GM12892 (cell line): ENCODE data around the gene TMED4.

Experiments used
- DNase-seq: peaks from one replicate; pipeline ENCODE4 v3.0.0; 2011; ENCODE audit not compliant: insufficient read length
- FAIRE-seq: peaks from 2 replicates; lab custom pipeline; 2011; peaks lifted over from hg19 to GRCh38; lab: Jason Lieb, UNC
- POLR2A ChIP-seq: IDR thresholded peaks from 2 replicates; pipeline ENCODE4 v1.6.1; 2011; ENCODE audit warnings: low read depth, low read length, control low read depth
- POLR2AphosphoS5 ChIP-seq: IDR thresholded peaks from 2 replicates; pipeline ENCODE4 v1.6.1; 2011; ENCODE audit warnings: low read depth, low read length, control low read depth
- TAF1 ChIP-seq: IDR thresholded peaks from 2 replicates; pipeline ENCODE4 v1.6.1; 2011; ENCODE audit warnings: low read depth, mild to moderate bottlenecking, control low read depth, low read length, borderline replicate concordance

TMED4 gene

GRCh38 chr7:44621034-44621749 is 39.2 kb upstream of the TMED4 start:
- TF ChIP-seq TAF1 (no peak), POLR2AphosphoS5 (no peak), POLR2A (no peak)
- FAIRE-seq = no peak
- DNase-seq = no peak

- DNase-seq (no peak), FAIRE-seq (peak; percentile 36)
- TF ChIP-seq POLR2AphosphoS5 = no peak
- TF ChIP-seq POLR2A = no peak
- TF ChIP-seq TAF1 = no peak
Observed at GRCh38 chr7:44618753-44619152, 36.7 kb upstream of the TMED4 start.

DNA sequence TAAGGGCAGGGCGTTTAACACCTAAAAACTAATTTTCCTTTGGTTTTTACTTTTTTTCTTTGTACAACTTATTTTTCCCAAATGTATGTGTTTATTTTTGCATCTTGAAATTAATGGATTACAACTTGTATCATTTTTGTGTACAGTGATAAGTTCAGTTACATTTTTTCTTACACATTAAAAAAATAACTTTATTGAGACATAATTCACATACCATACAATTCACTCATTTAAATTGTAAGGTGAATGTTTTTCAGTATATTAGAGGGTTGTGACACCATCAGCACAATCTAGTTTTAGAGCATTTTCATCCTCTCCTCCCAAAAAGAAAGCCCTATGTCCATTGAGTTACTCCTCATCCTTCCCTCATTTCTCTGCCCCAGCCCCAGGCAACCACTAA is 36.0 kb upstream of the TMED4 start:
- FAIRE-seq = no peak
- TF ChIP-seq TAF1 (no peak), POLR2A (no peak), POLR2AphosphoS5 (no peak)
- DNase-seq = no peak

DNA sequence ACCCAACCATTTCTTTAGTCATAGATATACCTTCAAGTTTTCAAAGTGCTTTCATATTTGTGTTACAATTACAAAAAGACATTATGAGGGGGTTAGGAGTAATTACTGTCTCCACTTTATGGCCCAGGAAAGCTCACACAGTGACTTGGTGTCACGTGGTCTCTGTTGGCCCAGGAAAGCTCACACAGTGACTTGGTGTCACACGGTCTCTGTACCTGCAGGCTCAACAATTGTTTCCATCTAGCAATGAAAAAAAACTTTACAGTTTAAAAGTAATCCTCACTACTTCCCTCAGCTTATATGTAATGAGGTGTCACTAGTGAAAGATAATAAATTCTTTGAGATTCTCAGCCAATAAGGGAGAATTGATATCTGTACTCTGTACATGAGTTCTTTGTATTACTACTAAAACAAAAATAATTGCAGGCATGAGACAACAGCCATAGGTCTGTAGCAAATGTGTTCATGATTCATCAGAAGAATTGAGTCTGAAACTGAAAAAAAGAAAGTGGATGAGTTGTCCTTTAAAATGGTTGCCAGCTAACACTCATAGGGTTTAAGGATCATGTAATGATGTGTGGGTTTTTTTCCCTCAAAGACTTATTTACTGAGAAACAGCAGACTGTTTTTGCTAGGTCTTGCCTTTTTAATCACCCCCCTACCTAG is 35.3 kb upstream of the TMED4 start:
- no peak for FAIRE-seq
- TF ChIP-seq TAF1 = no peak
- TF ChIP-seq POLR2A = no peak
- no peak for TF ChIP-seq POLR2AphosphoS5
- DNase-seq = no peak

DNA sequence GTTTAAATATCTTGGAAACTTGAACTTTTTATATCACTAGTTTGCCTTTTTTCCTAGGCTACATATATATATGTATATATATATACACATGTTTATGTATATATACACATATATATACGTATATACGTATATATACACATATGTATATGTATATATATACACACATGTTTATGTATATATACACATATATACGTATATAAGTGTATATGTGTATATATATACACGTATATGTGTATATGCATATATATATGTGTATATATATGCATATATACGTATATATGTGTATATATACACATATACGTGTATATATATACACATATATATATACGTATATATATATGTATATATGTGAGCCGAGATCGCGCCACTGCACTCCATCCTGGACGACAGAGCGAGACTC is 34.5 kb upstream of the TMED4 start:
- no peak for DNase-seq
- no peak for FAIRE-seq
- no peak for TF ChIP-seq POLR2AphosphoS5
- no peak for TF ChIP-seq POLR2A

DNA sequence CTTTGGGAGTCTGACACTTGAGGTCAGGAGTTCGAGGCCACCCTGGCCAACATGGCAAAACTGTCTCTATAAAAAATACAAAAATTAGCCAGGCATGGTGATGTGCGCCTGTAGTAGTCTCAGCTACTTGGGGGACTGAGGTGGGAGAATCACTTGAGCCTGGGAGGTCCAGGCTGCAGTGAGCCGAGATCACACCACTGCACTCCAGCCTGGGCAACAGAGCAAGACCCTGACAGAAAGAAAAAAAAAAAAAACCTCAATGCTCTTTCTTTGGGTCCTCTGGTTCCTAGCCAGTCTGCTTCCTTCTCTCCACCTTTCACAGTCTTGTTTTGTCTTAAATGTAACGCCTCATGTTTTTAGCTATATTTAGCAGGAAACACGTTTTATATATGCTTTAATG is 33.8 kb upstream of the TMED4 start:
- TF ChIP-seq POLR2A (no peak), POLR2AphosphoS5 (no peak), TAF1 (no peak)
- DNase-seq (no peak), FAIRE-seq (no peak)

GRCh38 chr7:44615149-44615611 is 33.1 kb upstream of the TMED4 start:
- no peak for FAIRE-seq
- DNase-seq = no peak
- TF ChIP-seq POLR2A (no peak), POLR2AphosphoS5 (no peak), TAF1 (no peak)

DNA sequence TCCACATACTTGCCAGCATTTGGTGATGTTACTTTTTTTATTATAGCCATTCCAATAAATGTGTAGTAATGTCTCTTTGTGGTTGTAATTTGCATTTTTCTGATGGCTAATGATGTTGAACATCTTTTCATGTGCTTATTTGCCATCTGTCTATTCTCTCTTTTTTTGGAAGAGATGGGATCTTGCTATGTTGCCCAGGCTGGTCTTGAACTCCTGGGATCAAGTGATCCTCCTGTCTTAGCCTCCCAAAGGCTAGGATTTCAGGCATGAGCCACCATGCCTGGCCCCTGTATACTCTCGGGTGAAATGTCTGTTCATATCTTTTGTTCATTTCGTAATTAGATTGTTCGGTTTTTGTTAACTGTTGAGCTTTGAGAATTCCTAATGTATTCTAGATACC is 27.8 kb upstream of the TMED4 start:
- no peak for TF ChIP-seq POLR2A
- TF ChIP-seq POLR2AphosphoS5 = no peak
- no peak for TF ChIP-seq TAF1
- DNase-seq = no peak
- FAIRE-seq = no peak

DNA sequence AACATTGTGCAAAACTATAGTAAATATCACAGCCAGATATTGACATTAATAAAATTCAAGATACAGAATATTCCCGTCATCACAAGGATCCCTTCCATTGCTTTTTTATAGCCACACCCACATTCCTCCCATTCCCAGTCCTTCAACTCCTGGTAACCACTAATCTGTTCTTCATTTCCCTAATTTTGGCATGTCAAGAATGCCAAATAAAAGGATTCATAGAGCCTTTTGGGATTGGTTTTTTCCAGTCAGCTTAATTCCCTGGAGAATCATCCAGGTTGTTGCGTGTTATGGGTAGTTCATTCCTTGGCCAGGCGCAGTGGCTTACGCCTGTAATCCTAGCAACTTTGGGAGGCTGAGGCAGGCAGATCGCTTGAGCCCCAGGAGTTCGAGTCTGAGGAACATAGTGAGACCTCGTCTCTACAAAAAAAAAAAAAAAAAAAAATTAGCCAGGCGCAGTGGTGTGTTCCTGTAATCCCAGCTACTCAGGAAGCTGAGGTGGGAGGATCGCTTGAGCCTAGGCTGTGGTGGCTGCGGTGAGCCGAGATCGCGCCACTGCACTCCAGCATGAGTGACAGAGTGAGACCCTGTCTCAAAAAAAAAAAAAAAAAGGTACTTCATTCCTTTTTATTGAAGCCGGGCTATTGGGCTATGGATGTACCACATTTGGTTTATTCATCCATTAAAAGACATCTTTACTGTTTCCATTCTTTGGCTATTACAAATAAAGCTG is 27.1 kb upstream of the TMED4 start:
- TF ChIP-seq POLR2AphosphoS5 (no peak), TAF1 (no peak), POLR2A (no peak)
- FAIRE-seq (no peak), DNase-seq (no peak)

GRCh38 chr7:44607141-44608068 is 25.4 kb upstream of the TMED4 start:
- TF ChIP-seq POLR2AphosphoS5 (no peak), TAF1 (no peak), POLR2A (no peak)
- DNase-seq = no peak
- no peak for FAIRE-seq
